Measurements from ENCODE around the gene TBX1.

The TBX1 gene

DNA sequence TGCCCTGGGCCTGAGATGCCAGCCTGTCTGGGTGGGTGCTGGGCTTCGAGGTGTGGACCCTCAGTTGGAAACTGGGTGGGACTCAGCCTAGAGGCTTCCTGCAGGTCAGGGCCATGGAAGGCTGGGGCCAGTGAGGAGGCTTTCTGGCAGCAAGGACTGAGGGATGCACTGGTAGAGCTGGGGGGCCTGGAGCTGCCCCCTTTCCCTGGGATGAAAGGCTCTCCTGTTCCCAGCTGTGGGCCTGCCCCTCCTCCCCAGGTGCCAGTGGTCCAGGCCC lies 43.8 kb upstream of the TBX1 start:
- H3K4me3 ChIP-seq (ENCODE audit: low read depth, low read length), result no peak overlapping the region
- no peak for TF ChIP-seq CTCF (IDR thresholded peaks at IDR 0.05; ENCODE audit: low read depth, low read length)

DNA sequence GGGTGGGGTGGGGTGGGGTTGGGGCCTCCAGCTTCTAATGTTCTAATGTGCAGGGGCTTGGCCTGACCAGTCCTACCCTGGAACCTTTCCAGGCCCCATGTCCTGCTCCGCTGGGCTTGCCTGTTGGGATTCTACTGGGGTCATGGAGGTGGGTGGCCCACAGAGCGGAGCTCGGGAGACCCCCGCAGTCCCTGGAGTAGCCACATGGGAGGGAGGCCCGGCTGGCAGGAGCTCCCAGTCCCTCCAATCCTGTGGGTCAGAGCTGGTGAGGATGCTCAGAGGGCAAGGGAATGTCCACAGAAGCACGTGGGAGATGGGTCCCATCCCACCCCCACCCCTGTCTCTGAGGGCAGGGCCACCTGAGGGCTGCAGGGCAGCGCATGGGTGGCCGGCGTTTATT lies 43.4 kb upstream of the TBX1 start:
- TF ChIP-seq CTCF (IDR thresholded peaks at IDR 0.05; ENCODE audit: low read depth, low read length), result no peak
- H3K4me3 ChIP-seq (ENCODE audit: low read depth, low read length), result no peak overlapping the region

GRCh38 chr22:19717691-19718455 lies 42.7 kb upstream of the TBX1 start:
- H3K4me3 ChIP-seq (ENCODE audit: low read depth, low read length), result peak overlapping the region; percentile 62
- peak; percentile 55 for TF ChIP-seq CTCF (IDR thresholded peaks at IDR 0.05; ENCODE audit: low read depth, low read length)

GRCh38 chr22:19718456-19719049 lies 42.0 kb upstream of the TBX1 start:
- peak overlapping the region; percentile 62 for H3K4me3 ChIP-seq (ENCODE audit: low read depth, low read length)
- TF ChIP-seq CTCF (IDR thresholded peaks at IDR 0.05; ENCODE audit: low read depth, low read length), result no peak

DNA sequence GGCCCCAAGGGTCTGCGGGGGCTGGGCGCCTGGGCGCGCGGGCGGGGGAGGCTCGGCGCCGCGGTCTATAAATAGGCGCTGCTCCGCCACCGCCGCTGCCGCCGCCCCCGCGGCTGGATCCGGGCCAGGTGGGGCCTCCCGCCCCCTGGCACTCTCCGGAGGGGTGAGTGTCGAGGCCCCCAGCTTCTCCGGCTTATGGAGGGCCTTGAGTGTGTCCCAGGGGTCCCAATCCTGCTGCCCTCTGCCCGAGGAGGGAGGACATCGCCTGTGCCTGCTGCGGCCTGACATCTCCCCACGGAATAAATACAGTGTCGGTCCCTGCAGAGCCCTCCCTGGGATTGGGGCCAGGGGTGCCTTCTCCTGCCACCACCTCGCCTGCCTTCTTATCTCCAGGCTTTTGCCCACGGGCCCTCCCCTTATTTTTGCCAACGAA lies 41.5 kb upstream of the TBX1 start:
- TF ChIP-seq CTCF (IDR thresholded peaks at IDR 0.05; ENCODE audit: low read depth, low read length), result no peak
- H3K4me3 ChIP-seq (ENCODE audit: low read depth, low read length), result peak overlapping the region; percentile 62

DNA sequence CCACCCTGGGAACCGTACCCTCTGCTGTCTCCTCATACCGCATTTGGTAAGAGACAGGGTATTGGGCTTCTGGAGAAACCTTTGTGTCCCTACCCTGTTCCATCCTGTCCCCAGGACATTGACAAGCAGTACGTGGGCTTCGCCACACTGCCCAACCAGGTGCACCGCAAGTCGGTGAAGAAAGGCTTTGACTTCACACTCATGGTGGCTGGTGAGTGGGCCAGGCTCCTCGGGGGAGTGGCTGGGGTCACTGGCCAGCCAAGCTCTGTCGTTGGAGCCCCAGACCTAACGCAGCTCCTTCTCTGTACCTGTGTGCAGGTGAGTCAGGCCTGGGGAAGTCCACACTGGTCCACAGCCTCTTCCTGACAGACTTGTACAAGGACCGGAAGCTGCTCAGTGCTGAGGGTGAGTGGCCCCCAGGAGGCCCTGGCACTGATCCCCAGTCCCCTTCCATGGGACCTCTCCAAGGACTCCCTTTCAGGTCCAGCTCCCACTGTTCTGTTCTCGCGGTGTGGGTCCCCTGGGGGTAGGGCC lies 41.0 kb upstream of the TBX1 start:
- TF ChIP-seq CTCF (IDR thresholded peaks at IDR 0.05; ENCODE audit: low read depth, low read length), result no peak
- H3K4me3 ChIP-seq (ENCODE audit: low read depth, low read length), result peak overlapping the region; percentile 62; the same call in 1 of the 2 replicates

GRCh38 chr22:19720150-19720827 lies 40.3 kb upstream of the TBX1 start:
- TF ChIP-seq CTCF (IDR thresholded peaks at IDR 0.05; ENCODE audit: low read depth, low read length), result no peak
- no peak overlapping the region for H3K4me3 ChIP-seq (ENCODE audit: low read depth, low read length)
